WERI-Rb-1 (cell line): ENCODE data around the gene ADCY9.
A peak's percentile ranks its signal among the peaks of the same experiment; 100 is the strongest.

Source experiments
- DNase-seq: peaks from one replicate; pipeline ENCODE4 v3.0.0-alpha.2; 2020
- H3K27ac ChIP-seq: fragments of 250-450 bp; sonication (Bioruptor Pico); 2 replicates; pipeline ENCODE4 v1.5.1; 2020; ENCODE audit warnings: mild to moderate bottlenecking, moderate library complexity
- H3K27me3 ChIP-seq: fragments of 250-450 bp; sonication (Bioruptor Pico); 2 replicates; pipeline ENCODE4 v1.5.1; 2021; ENCODE audit warnings: mild to moderate bottlenecking, low read depth, moderate library complexity; ENCODE audit not compliant: insufficient read depth, severe bottlenecking
- H3K36me3 ChIP-seq: fragments of 250-450 bp; sonication (Bioruptor Pico); 2 replicates; pipeline ENCODE4 v1.5.1; 2020; ENCODE audit warnings: mild to moderate bottlenecking, moderate library complexity
- H3K4me3 ChIP-seq: 2 replicates; pipeline ENCODE4 v1.5.1; 2011; ENCODE audit warnings: low read depth, mild to moderate bottlenecking, control low read depth, low read length
- H3K9me3 ChIP-seq: fragments of 250-450 bp; sonication (Bioruptor Pico); 2 replicates; pipeline ENCODE4 v1.5.1; 2021; ENCODE audit warnings: mild to moderate bottlenecking, moderate library complexity; ENCODE audit not compliant: severe bottlenecking
- CTCF ChIP-seq: IDR thresholded peaks from 2 replicates; pipeline ENCODE4 v1.5.1; 2011; ENCODE audit warnings: low read depth, mild to moderate bottlenecking, control low read depth, inconsistent platforms, low read length

ADCY9 gene

GRCh38 chr16:4115209-4115948 lies 863 bp downstream of the ADCY9 start:
- TF ChIP-seq CTCF: no peak
- H3K27me3 ChIP-seq: no peaks in the 10 kb centered on the region
- peak overlapping the region; percentile 70 for H3K27ac ChIP-seq
- H3K4me3 ChIP-seq: peak overlapping the region; percentile 62
- peaks cover 37% of the 10 kb centered on the region for H3K36me3 ChIP-seq
- H3K9me3 ChIP-seq: peaks cover 9% of the 10 kb centered on the region
- peak; percentile 56 for DNase-seq

- H3K27me3 ChIP-seq: no peaks in the 10 kb centered on the region
- H3K4me3 ChIP-seq: peak overlapping the region; percentile 62
- peaks cover 38% of the 10 kb centered on the region for H3K36me3 ChIP-seq
- TF ChIP-seq CTCF: no peak
- no peak overlapping the region for H3K27ac ChIP-seq
- DNase-seq: no peak
- peaks cover 5% of the 10 kb centered on the region for H3K9me3 ChIP-seq
Measured at GRCh38 chr16:4114257-4115208, 1.7 kb downstream of the ADCY9 start.

- H3K27ac ChIP-seq: no peak overlapping the region
- no peak overlapping the region for H3K4me3 ChIP-seq
- H3K36me3 ChIP-seq: peaks cover 45% of the 10 kb centered on the region
- no peak for DNase-seq
- H3K9me3 ChIP-seq: no peaks in the 10 kb centered on the region
- no peak for TF ChIP-seq CTCF
- no peaks in the 10 kb centered on the region for H3K27me3 ChIP-seq
Measured at GRCh38 chr16:4113358-4114256, 2.6 kb downstream of the ADCY9 start.

- no peak overlapping the region; the same call in none of the 2 replicates for H3K4me3 ChIP-seq
- peaks cover 50% of the 10 kb centered on the region for H3K36me3 ChIP-seq
- no peak overlapping the region for H3K27ac ChIP-seq
Measured at GRCh38 chr16:4111748-4112696, 4.2 kb downstream of the ADCY9 start.

More at GRCh38 chr16:4111748-4112696, 4.2 kb downstream of the ADCY9 start:
- no peaks in the 10 kb centered on the region for H3K27me3 ChIP-seq
- H3K9me3 ChIP-seq: no peaks in the 10 kb centered on the region
- DNase-seq: no peak
- TF ChIP-seq CTCF: no peak
